Smooth muscle cell (in vitro differentiated cells): Measurements from ENCODE around the gene EPPIN. TPM values are rescaled to one million over a fixed set of nuclear protein-coding genes. Genes with fewer than 3 reads are reported as not detected.
A peak's percentile ranks its signal among the peaks of the same experiment; 100 is the strongest.

Experiments used
- DNase-seq: peaks from one replicate; lab custom pipeline; 2025; ENCODE audit not compliant: unreplicated experiment; lab: John Stamatoyannopoulos, UW
- H2AFZ ChIP-seq: fragments of 200-600 bp; sonication (generic); 2 replicates; pipeline ENCODE4 v1.6.0; 2016; ENCODE audit warnings: antibody characterized with exemption, low read depth, mild to moderate bottlenecking
- H3F3A ChIP-seq: fragments of 200-600 bp; sonication (generic); 2 replicates; pipeline ENCODE4 v1.6.0; 2017; ENCODE audit warnings: antibody characterized with exemption, low read depth
- H3K27ac ChIP-seq: fragments of 200-600 bp; sonication (generic); 2 replicates; pipeline ENCODE4 v1.5.1; 2016; ENCODE audit warnings: low read depth, mild to moderate bottlenecking
- H3K27me3 ChIP-seq: fragments of 200-600 bp; sonication (generic); 2 replicates; pipeline ENCODE4 v1.6.1; 2016; ENCODE audit warnings: low read depth, mild to moderate bottlenecking
- H3K36me3 ChIP-seq: fragments of 200-600 bp; sonication (generic); 2 replicates; pipeline ENCODE4 v1.5.1; 2016; ENCODE audit warnings: low read depth
- H3K4me1 ChIP-seq: fragments of 200-600 bp; sonication (generic); 2 replicates; pipeline ENCODE4 v1.5.1; 2016; ENCODE audit warnings: low read depth
- H3K4me2 ChIP-seq: fragments of 200-600 bp; sonication (generic); 2 replicates; pipeline ENCODE4 v1.6.0; 2016; ENCODE audit warnings: mild to moderate bottlenecking
- H3K4me3 ChIP-seq: fragments of 200-600 bp; sonication (generic); 2 replicates; pipeline ENCODE4 v1.5.1; 2016; ENCODE audit warnings: mild to moderate bottlenecking
- H3K79me2 ChIP-seq: fragments of 200-600 bp; sonication (generic); 2 replicates; pipeline ENCODE4 v1.6.0; 2016; ENCODE audit warnings: low read depth, mild to moderate bottlenecking
- H3K9ac ChIP-seq: fragments of 200-600 bp; sonication (generic); 2 replicates; pipeline ENCODE4 v1.6.0; 2016; ENCODE audit warnings: low read depth
- H3K9me3 ChIP-seq: fragments of 200-600 bp; sonication (generic); replicated peaks from 2 replicates; pipeline ENCODE4 v1.5.1; 2016; ENCODE audit warnings: low read depth
- H4K20me1 ChIP-seq: fragments of 200-600 bp; sonication (generic); 2 replicates; pipeline ENCODE4 v1.6.0; 2016; ENCODE audit warnings: low read depth
- WGBS: methylation state at CpG from one replicate; pipeline ENCODE4 v1.1.7; 2016; ENCODE audit warnings: low lambda C conversion rate; 5-methylcytosine and 5-hydroxymethylcytosine counted together
- polyA plus RNA-seq: library from polyadenylated mRNA; unstranded; fragments of >200 nt; fragmentation: Nextera tagmentation; extraction: Ambion mirVana; gene quantifications from 2 replicates; pipeline ENCODE4 v1.2.1, GENCODE V29; 2016
- total RNA-seq: library from RNA; depleted of rRNA; stranded (reverse); fragments of >200 nt; gene quantifications from 2 replicates; pipeline ENCODE4 v1.2.3, GENCODE V29; 2014
- TF ChIP-seq, protein P1 (sequence below): fragments of 200-600 bp; sonication (generic); IDR thresholded peaks from 2 replicates; pipeline ENCODE4 v1.5.1; 2017; ENCODE audit warnings: borderline replicate concordance, mild to moderate bottlenecking, antibody characterized with exemption; ENCODE audit not compliant: insufficient read depth, poor library complexity, severe bottlenecking

The EPPIN gene
- total and polyA plus RNA-seq, 2 experiments from 2014 or later = not detected

DNA sequence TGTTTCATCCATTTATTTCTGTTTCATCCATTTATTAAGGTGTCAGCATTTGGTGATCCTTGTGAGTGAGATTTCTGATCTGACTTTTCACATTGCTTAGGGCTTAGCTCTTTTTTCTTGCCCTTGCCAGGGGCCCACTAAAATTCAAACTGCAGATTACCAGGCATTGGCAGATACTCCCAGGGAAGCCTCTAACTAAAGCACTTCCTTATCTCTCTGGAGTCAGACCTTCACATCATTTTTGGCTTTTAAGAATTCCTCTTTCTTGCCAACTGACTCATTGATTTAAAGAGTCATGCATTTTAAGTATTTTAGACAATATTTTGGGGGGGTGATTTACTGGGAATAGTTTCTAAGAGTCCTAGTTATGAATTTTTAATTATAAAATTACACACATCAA, 34.5 kb upstream of the EPPIN start:
- Histone ChIP-seq H3K27ac (no peak overlapping the region), H3K36me3 (no peaks in the 10 kb centered on the region), H3K4me2 (no peak overlapping the region), H3F3A (no peaks in the 10 kb centered on the region), H2AFZ (peak overlapping the region; percentile 56), H3K27me3 (no peaks in the 10 kb centered on the region), H3K79me2 (no peaks in the 10 kb centered on the region), H3K4me3 (no peak overlapping the region), H3K9ac (no peak overlapping the region), H4K20me1 (no peaks in the 10 kb centered on the region), H3K4me1 (peaks cover 30% of the 10 kb centered on the region), H3K9me3 (no peaks in the 10 kb centered on the region)
- TF ChIP-seq, protein P1, sequence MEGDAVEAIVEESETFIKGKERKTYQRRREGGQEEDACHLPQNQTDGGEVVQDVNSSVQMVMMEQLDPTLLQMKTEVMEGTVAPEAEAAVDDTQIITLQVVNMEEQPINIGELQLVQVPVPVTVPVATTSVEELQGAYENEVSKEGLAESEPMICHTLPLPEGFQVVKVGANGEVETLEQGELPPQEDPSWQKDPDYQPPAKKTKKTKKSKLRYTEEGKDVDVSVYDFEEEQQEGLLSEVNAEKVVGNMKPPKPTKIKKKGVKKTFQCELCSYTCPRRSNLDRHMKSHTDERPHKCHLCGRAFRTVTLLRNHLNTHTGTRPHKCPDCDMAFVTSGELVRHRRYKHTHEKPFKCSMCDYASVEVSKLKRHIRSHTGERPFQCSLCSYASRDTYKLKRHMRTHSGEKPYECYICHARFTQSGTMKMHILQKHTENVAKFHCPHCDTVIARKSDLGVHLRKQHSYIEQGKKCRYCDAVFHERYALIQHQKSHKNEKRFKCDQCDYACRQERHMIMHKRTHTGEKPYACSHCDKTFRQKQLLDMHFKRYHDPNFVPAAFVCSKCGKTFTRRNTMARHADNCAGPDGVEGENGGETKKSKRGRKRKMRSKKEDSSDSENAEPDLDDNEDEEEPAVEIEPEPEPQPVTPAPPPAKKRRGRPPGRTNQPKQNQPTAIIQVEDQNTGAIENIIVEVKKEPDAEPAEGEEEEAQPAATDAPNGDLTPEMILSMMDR = no peak
- no peak for DNase-seq

DNA sequence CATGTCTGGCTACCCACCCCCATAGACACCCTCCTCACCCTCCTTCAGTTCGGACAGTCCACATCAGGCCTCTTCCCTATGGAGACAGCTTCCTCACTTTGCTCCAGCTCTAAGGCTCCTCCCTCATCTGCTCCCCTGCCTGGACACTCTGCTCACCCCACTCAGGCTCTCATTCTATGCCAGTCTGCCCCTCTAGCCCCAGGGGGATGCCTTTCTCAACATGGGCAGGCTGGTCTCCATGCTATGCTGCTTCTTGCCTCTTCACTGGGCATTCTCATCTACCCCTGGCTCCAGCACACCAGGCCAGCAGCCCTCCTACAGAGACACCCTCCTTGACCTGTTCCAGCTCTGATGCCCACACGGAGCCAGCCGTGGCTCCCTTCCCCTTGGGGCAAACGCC, 32.0 kb upstream of the EPPIN start, which contains the start of gene WFDC8:
Gene WFDC8 (minus strand): TSS at position 101 of the 400 bp plus-strand sequence. CDS start 37 bp downstream, at position 64.
- Histone ChIP-seq H3F3A (no peaks in the 10 kb centered on the region), H3K9ac (no peak within 1 kb of the TSS), H3K9me3 (no peaks in the 10 kb centered on the region), H3K4me2 (no peak within 1 kb of the TSS), H4K20me1 (no peaks in the 10 kb centered on the region), H3K79me2 (no peaks in the 10 kb centered on the region), H3K4me3 (no peak within 1 kb of the TSS), H3K27ac (no peak within 1 kb of the TSS), H2AFZ (no peak within 1 kb of the TSS), H3K36me3 (no peaks in the 10 kb centered on the region), H3K4me1 (peaks cover 26% of the 10 kb centered on the region), H3K27me3 (no peaks in the 10 kb centered on the region)
- TF ChIP-seq, protein P1 = no peak
- no peak for DNase-seq
- WGBS = 88% methylated on average over 4 of the region's 4 CpGs

DNA sequence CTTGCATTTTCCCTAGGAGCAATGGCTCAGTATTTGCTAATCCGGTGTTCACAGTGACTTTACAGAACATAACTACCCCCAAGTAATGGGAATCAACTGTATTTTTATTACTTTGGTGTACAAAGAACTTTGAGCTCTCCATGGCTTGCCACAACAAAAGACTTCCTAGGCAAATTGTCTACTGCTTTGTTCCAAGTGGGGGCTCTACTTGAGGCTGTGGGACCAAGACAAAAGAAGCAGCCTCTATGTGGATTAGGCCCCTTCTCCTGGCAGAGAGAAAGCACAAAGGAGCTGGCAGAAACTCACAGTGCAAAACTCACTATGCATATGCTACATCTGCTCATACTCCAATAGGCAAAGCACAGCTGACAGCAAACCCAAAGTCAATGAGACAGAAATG, 31.0 kb upstream of the EPPIN start:
- H4K20me1 ChIP-seq = no peaks in the 10 kb centered on the region
- no peaks in the 10 kb centered on the region for H3K36me3 ChIP-seq
- no peaks in the 10 kb centered on the region for H3K79me2 ChIP-seq
- no peak for DNase-seq
- no peak overlapping the region for H3K9ac ChIP-seq
- H3K9me3 ChIP-seq = no peaks in the 10 kb centered on the region
- H2AFZ ChIP-seq = no peak overlapping the region
- no peak overlapping the region for H3K4me3 ChIP-seq
- H3K4me2 ChIP-seq = no peak overlapping the region
- H3K4me1 ChIP-seq = peaks cover 19% of the 10 kb centered on the region
- WGBS = 83% methylated on average over 1 of the region's 1 CpG
- no peaks in the 10 kb centered on the region for H3F3A ChIP-seq
- H3K27me3 ChIP-seq = no peaks in the 10 kb centered on the region
- no peak overlapping the region for H3K27ac ChIP-seq
- TF ChIP-seq, protein P1 = no peak

DNA sequence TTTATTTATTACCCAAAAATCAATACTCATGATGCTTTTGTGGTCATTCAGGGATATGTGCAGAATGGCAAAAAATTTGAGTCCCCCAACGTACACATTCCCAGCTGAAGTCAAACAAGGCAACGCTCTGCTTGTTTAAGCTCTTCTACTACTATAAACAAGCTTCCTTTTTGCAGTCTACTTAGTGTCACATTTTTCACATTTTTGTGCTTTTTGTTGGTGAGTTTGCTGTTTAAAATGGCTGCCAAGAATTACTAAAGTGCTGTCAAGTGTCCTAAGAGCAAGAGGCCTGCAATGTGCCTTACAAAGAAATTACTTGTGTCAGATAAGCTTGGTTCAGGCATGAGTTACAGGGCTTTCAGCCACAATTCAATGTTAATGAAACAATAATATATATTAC, 29.8 kb upstream of the EPPIN start:
- H3K4me2 ChIP-seq = no peak overlapping the region
- DNase-seq = no peak
- no peaks in the 10 kb centered on the region for H3F3A ChIP-seq
- no peaks in the 10 kb centered on the region for H3K36me3 ChIP-seq
- no peak overlapping the region for H3K27ac ChIP-seq
- no peak overlapping the region for H3K4me3 ChIP-seq
- WGBS = 6% methylated on average over 2 of the region's 2 CpGs
- no peak overlapping the region for H3K9ac ChIP-seq
- H3K9me3 ChIP-seq = no peaks in the 10 kb centered on the region
- no peaks in the 10 kb centered on the region for H4K20me1 ChIP-seq
- H2AFZ ChIP-seq = no peak overlapping the region
- H3K4me1 ChIP-seq = peaks cover 9% of the 10 kb centered on the region
- no peaks in the 10 kb centered on the region for H3K27me3 ChIP-seq
- no peaks in the 10 kb centered on the region for H3K79me2 ChIP-seq
- TF ChIP-seq, protein P1 = no peak
